Upper lobe of right lung (tissue), 1 donor: ENCODE data around the gene OR7C2. TPM values are rescaled to one million over a fixed set of nuclear protein-coding genes. Genes with fewer than 3 reads are reported as not detected.

ENCODE experiments used
- ATAC-seq: fragments of 200-7000 bp; cut with Tn5 transposase; one replicate; pipeline ENCODE4 v1.9.1; 2020; ENCODE audit warnings: mild to moderate bottlenecking, moderate library complexity
- DNase-seq: peaks from one replicate; pipeline ENCODE4 v3.0.0-alpha.2; 2020
- H3K27ac ChIP-seq: fragments of 200-600 bp; one replicate; pipeline ENCODE4 v1.8.0; 2022
- H3K27me3 ChIP-seq: fragments of 200-600 bp; one replicate; pipeline ENCODE4 v1.8.0; 2022; ENCODE audit warnings: mild to moderate bottlenecking
- H3K36me3 ChIP-seq: fragments of 200-600 bp; one replicate; pipeline ENCODE4 v1.8.0; 2022
- H3K4me1 ChIP-seq: fragments of 200-600 bp; one replicate; pipeline ENCODE4 v1.8.0; 2022
- H3K4me3 ChIP-seq: fragments of 200-600 bp; one replicate; pipeline ENCODE4 v1.8.0; 2022; ENCODE audit warnings: mild to moderate bottlenecking
- H3K9me3 ChIP-seq: fragments of 200-600 bp; one replicate; pipeline ENCODE4 v1.8.0; 2022
- CTCF ChIP-seq: fragments of 200-600 bp; IDR thresholded peaks from one replicate; pipeline ENCODE4 v1.8.0; 2022; ENCODE audit warnings: antibody characterized with exemption
- intact Hi-C: fragments of 100-400 bp; cut with DNase I; formaldehyde crosslinking; loops from one replicate; pipeline ENCODE4 v1.11.0; 2022
- total RNA-seq: library from RNA; stranded (reverse); fragmentation: NEBNext Ultra II Directional; extraction: Animal tissue kit (Norgen Biotek cat#: 25700); gene quantifications from one replicate; pipeline ENCODE4 v1.2.1, GENCODE V29; 2021
- donor health status: DM: no; HTN: yes; CAD: no; lungs with severe emphysema.

The OR7C2 gene
- total RNA-seq, 1 donor from 2014 or later, result not detected

GRCh38 chr19:14978161-14978776 is 37.0 kb downstream of the OR7C2 start:
- Histone ChIP-seq H3K4me1 (no peaks in the 10 kb centered on the region), H3K36me3 (no peaks in the 10 kb centered on the region), H3K27ac (no peak overlapping the region), H3K4me3 (no peak overlapping the region), H3K9me3 (no peaks in the 10 kb centered on the region), H3K27me3 (peaks cover 33% of the 10 kb centered on the region)
- ATAC-seq (no peak), DNase-seq (no peak)
- TF ChIP-seq CTCF, result no peak
- intact Hi-C loops, result no loop called here

- Histone ChIP-seq H3K4me3 (no peak within 1 kb of the TSS), H3K27me3 (peaks cover 33% of the 10 kb centered on the region), H3K27ac (no peak within 1 kb of the TSS), H3K9me3 (no peaks in the 10 kb centered on the region), H3K36me3 (no peaks in the 10 kb centered on the region), H3K4me1 (no peaks in the 10 kb centered on the region)
- ATAC-seq, result no peak
- intact Hi-C loops, result no loop called here
- no peak for TF ChIP-seq CTCF
- no peak for DNase-seq
These were observed 38.4 kb downstream of the OR7C2 start, which contains the start of gene SLC1A6 for GRCh38 chr19:14979476-14980255. TSS of gene SLC1A6 (minus strand) at chr19:14979864. CDS start at chr19:14972910, 6,954 bp downstream.

GRCh38 chr19:14985133-14985532 is 43.8 kb downstream of the OR7C2 start:
- ATAC-seq (no peak), DNase-seq (no peak)
- Histone ChIP-seq H3K27me3 (peaks cover 20% of the 10 kb centered on the region), H3K36me3 (no peaks in the 10 kb centered on the region), H3K4me1 (no peaks in the 10 kb centered on the region), H3K9me3 (no peaks in the 10 kb centered on the region), H3K27ac (no peak overlapping the region), H3K4me3 (no peak overlapping the region)
- no peak for TF ChIP-seq CTCF
- intact Hi-C loops, result no loop called here

Other genes starting within 250 kb of the OR7C2 start
- 17.0 TPM for gene ADGRE2, start 162.9 kb upstream of the OR7C2 start, total RNA-seq
- gene OR7A5, start 106.3 kb upstream of the OR7C2 start, total RNA-seq, result not detected
- gene OR7C1, start 106.3 kb upstream of the OR7C2 start, total RNA-seq, result not detected
- not detected for gene OR7A10, start 92.6 kb upstream of the OR7C2 start, total RNA-seq
- gene OR7A17, start 55.4 kb upstream of the OR7C2 start, total RNA-seq, result not detected
- not detected for gene SLC1A6, start 38.4 kb downstream of the OR7C2 start, total RNA-seq
- not detected for gene CASP14, start 108.0 kb downstream of the OR7C2 start, total RNA-seq
- gene OR1I1, start 140.7 kb downstream of the OR7C2 start, total RNA-seq, result not detected
- gene SYDE1, start 165.9 kb downstream of the OR7C2 start, total RNA-seq, result 25.8 TPM